B cell (primary cell): ENCODE data around the gene CD244. TPM values are rescaled to one million over a fixed set of nuclear protein-coding genes. Genes with fewer than 3 reads are reported as not detected.
A peak's percentile ranks its signal among the peaks of the same experiment; 100 is the strongest.

Experiments used
- ATAC-seq: fragments of 200-7000 bp; cut with Tn5 transposase; one replicate; pipeline ENCODE4 v1.10.0; 2021; ENCODE audit warnings: low read depth, mild to moderate bottlenecking, moderate number of reproducible peaks, moderate library complexity
- CTCF ChIA-PET: fragments of 350-600 bp; sonication (Branson Sonifier 250); formaldehyde crosslinking; loops from one replicate; lab custom pipeline; 2021; ENCODE audit warnings: antibody characterized with exemption, inconsistent platforms; lab: Charles Lee
- POLR2A ChIA-PET: fragments of 350-600 bp; sonication (Branson Sonifier 250); formaldehyde crosslinking; loops from one replicate; lab custom pipeline; 2021; ENCODE audit warnings: antibody characterized with exemption; lab: Charles Lee
- DNase-seq: peaks from one replicate; pipeline ENCODE4 v3.0.0; 2013
- H2AFZ ChIP-seq: 2 replicates; pipeline ENCODE4 v1.6.1; 2012; ENCODE audit warnings: mild to moderate bottlenecking, low read depth, low read length; ENCODE audit not compliant: insufficient read depth, poor library complexity, severe bottlenecking
- H3K27ac ChIP-seq, 2 donors: 1 replicate in 1 of 2; 2 replicates in 1 of 2; pipeline ENCODE4 v1.5.1; 2012 to 2013; ENCODE audit warnings: low read length in 2 of 2, mild to moderate bottlenecking in 2 of 2, moderate library complexity in 1 of 2
- H3K27me3 ChIP-seq, 4 experiments: fragments of 200-600 bp in 1 of 4; sonication (generic) in 1 of 4; replicated peaks in 1 of 4; 1 replicate in 2 of 4; 2 replicates in 2 of 4; pipeline versions ENCODE4 v1.6.1 to v1.7.0; 2013 to 2016; ENCODE audit warnings: low read length in 3 of 4, mild to moderate bottlenecking in 2 of 4, mixed read lengths in 1 of 4, moderate library complexity in 1 of 4; ENCODE audit not compliant: insufficient read depth in 4 of 4, control insufficient read depth in 3 of 4; ENCODE audit errors: control extremely low read depth in 1 of 4
- H3K36me3 ChIP-seq, 2 experiments: replicated peaks in 1 of 2; 1 replicate in 1 of 2; 2 replicates in 1 of 2; pipeline versions ENCODE4 v1.6.1 to v1.7.1; 2013; ENCODE audit warnings: low read length in 1 of 2; ENCODE audit not compliant: insufficient read depth in 2 of 2, control insufficient read depth in 1 of 2; ENCODE audit errors: control extremely low read depth in 1 of 2, extremely low read depth in 1 of 2
- H3K4me1 ChIP-seq, 2 donors: fragments of 200-600 bp in 1 of 2; sonication (generic) in 1 of 2; 1 replicate in 1 of 2; 2 replicates in 1 of 2; pipeline versions ENCODE4 v1.5.1 to v1.6.1; 2013 to 2017; ENCODE audit warnings: low read length in 2 of 2; ENCODE audit not compliant: control insufficient read depth in 2 of 2, insufficient read depth in 2 of 2
- H3K4me2 ChIP-seq: replicated peaks from 2 replicates; pipeline ENCODE3; 2012; ENCODE audit warnings: mild to moderate bottlenecking, low read depth, low read length; ENCODE audit not compliant: poor library complexity, severe bottlenecking
- H3K4me3 ChIP-seq, 5 experiments: fragments of 200-600 bp in 1 of 5; sonication (generic) in 1 of 5; 1 replicate in 3 of 5; 2 replicates in 2 of 5; pipeline versions ENCODE4 v1.5.1 to v1.7.0; 2011 to 2016; ENCODE audit warnings: low read length in 4 of 5, mild to moderate bottlenecking in 4 of 5, low read depth in 2 of 5, control low read depth in 1 of 5, moderate library complexity in 1 of 5; ENCODE audit not compliant: insufficient read depth in 1 of 5; ENCODE audit errors: control extremely low read depth in 1 of 5, extremely low read depth in 1 of 5
- H3K79me2 ChIP-seq: fragments of 200-600 bp; sonication (generic); one replicate; pipeline ENCODE4 v1.6.0; 2016; ENCODE audit warnings: low read length; ENCODE audit not compliant: control insufficient read depth, insufficient read depth
- H3K9ac ChIP-seq: fragments of 200-600 bp; sonication (generic); 2 replicates; pipeline ENCODE4 v1.6.1; 2017; ENCODE audit warnings: mild to moderate bottlenecking, low read length, moderate library complexity
- H3K9me3 ChIP-seq, 3 donors: one replicate each; pipeline versions ENCODE4 v1.6.1 to v1.7.1; 2013; ENCODE audit warnings: low read length in 2 of 3; ENCODE audit not compliant: control insufficient read depth in 2 of 3, insufficient read depth in 1 of 3; ENCODE audit errors: control extremely low read depth in 1 of 3
- H4K20me1 ChIP-seq: 2 replicates; pipeline ENCODE4 v1.6.0; 2012; ENCODE audit warnings: mild to moderate bottlenecking, low read length; ENCODE audit not compliant: insufficient read depth, control insufficient read depth, poor library complexity, severe bottlenecking
- H3K27ac Mint-ChIP-seq: one replicate; pipeline ENCODE4 v1.8.0; 2021; ENCODE audit warnings: mixed read lengths
- H3K27me3 Mint-ChIP-seq: one replicate; pipeline ENCODE4 v1.8.0; 2021; ENCODE audit warnings: mixed read lengths
- H3K4me1 Mint-ChIP-seq: one replicate; pipeline ENCODE4 v1.8.0; 2021; ENCODE audit warnings: mixed read lengths
- H3K4me3 Mint-ChIP-seq: one replicate; pipeline ENCODE4 v1.8.0; 2021; ENCODE audit warnings: mixed read lengths
- H3K9me3 Mint-ChIP-seq: one replicate; pipeline ENCODE4 v1.8.0; 2022; ENCODE audit warnings: mixed read lengths; ENCODE audit not compliant: insufficient read depth
- CTCF ChIP-seq: fragments of 200-600 bp; IDR thresholded peaks from one replicate; pipeline ENCODE4 v1.8.0; 2022; ENCODE audit warnings: antibody characterized with exemption, mild to moderate bottlenecking
- EZH2 ChIP-seq: IDR thresholded peaks from 2 replicates; pipeline ENCODE4 v1.6.1; 2012; ENCODE audit warnings: borderline replicate concordance, low read depth, mild to moderate bottlenecking, moderate library complexity, low read length; ENCODE audit not compliant: insufficient read depth, poor library complexity, severe bottlenecking
- whole genome bisulfite sequencing: methylation state at CpG from one replicate; pipeline ENCODE4 v1.1.5; 2013; ENCODE audit warnings: missing lambda C conversion rate; ENCODE audit not compliant: insufficient coverage; 5-methylcytosine and 5-hydroxymethylcytosine counted together
- intact Hi-C: fragments of 100-400 bp; cut with micrococcal nuclease; formaldehyde crosslinking; loops from one replicate; pipeline ENCODE4 v1.10.0; 2022
- polyA plus RNA-seq: library from polyadenylated mRNA; depleted of rRNA; stranded (reverse); fragments of >200 nt; gene quantifications from 2 replicates; pipeline ENCODE4 v1.2.3, GENCODE V29; 2012
- total RNA-seq, 2 donors: library from RNA; stranded (reverse); fragments of 120-200 nt in 1 of 2; gene quantifications; 1 replicate in 1 of 2; 2 replicates in 1 of 2; pipeline versions ENCODE4 v1.2.3 to v1.2.4, GENCODE V29; 2013 to 2022

CD244 gene
- total and polyA plus RNA-seq, 2 donors (not counting 1 experiment from before 2014, with no cell fraction given), result 0.31 TPM; not detected in 1

DNA sequence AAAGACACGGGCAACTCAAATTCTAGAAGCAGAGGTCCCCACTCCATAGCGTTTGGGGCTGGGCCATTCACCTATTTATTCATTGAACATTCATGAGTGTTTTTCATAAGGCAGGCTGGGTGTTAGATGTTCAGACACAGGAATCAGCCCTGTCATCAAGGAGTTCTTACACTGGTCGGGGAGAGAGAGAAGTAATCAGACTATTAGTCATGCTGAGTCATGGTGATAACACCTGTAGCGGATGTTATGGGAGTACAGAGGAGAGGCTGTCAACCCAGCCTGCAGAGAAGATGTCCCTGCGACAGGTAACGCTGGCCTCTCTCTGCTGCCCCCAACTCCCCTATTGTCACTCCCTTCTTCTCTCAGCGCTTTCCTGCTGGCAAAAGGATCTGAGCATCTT lies 49.5 kb downstream of the CD244 start:
- Histone ChIP-seq H2AFZ (no peak overlapping the region), H3K4me2 (no peak overlapping the region), H3K4me3 (no peak overlapping the region), H3K4me1 (no peaks in the 10 kb centered on the region), H4K20me1 (peaks cover 13% of the 10 kb centered on the region), H3K79me2 (peaks cover 29% of the 10 kb centered on the region), H3K9me3 (peaks cover 0 to 2% (median 0%) of the 10 kb centered on the region in 3 donors), H3K36me3 (peaks cover 18 to 79% of the 10 kb centered on the region in 2 experiments), H3K27ac (no peak overlapping the region), H3K9ac (no peak overlapping the region), H3K27me3 (no peaks in the 10 kb centered on the region)
- H3K4me1 Mint-ChIP-seq, result peaks cover 33% of the 10 kb centered on the region
- no peak overlapping the region for H3K4me3 Mint-ChIP-seq
- H3K27me3 Mint-ChIP-seq, result no peaks in the 10 kb centered on the region
- no peak overlapping the region for H3K27ac Mint-ChIP-seq
- no peaks in the 10 kb centered on the region for H3K9me3 Mint-ChIP-seq
- DNase-seq, result peak; percentile 27
- WGBS, result 76% methylated on average over 5 of the region's 7 CpGs
- ATAC-seq, result no peak
- intact Hi-C loops, result loop anchor here (5.0 kb wide), 1 partner anchor 36 kb away; no protein-coding TSS in a partner anchor
- ChIA-PET POLR2A (no interaction called here), CTCF (interaction anchor here (1.6 to 2.0 kb wide), 2 partner anchors 32 to 139 kb away, joined by 4 to 5 read pairs; no protein-coding TSS in a partner anchor)
- TF ChIP-seq CTCF, result no peak
- no peak for TF ChIP-seq EZH2

DNA sequence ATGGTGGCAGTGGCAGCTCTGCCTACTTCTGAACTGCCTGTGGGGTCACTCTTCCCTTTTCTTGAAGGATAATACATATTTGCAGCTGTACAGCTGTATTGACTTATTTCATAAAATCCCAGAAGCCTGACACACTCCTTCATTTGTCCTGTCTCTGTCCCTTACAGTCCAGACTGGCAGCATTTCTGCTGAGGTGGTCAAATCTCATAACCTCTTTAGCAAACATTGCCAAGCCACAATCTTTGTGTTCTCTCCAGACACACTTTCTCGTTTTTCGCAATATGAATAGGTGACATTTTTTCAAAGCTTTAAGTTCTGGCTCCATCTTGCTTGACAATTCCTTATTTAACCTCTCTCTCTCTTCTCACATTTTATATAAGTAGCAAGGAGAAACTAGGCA lies 51.5 kb downstream of the CD244 start:
- H4K20me1 ChIP-seq, result peaks cover 27% of the 10 kb centered on the region
- 90% methylated on average over 2 of the region's 2 CpGs for WGBS
- H3K79me2 ChIP-seq, result peaks cover 49% of the 10 kb centered on the region
- ATAC-seq, result no peak
- no peak overlapping the region for H3K4me3 Mint-ChIP-seq
- peaks cover 4 to 13% (median 13%) of the 10 kb centered on the region in 3 donors for H3K9me3 ChIP-seq
- peaks cover 2% of the 10 kb centered on the region for H3K9me3 Mint-ChIP-seq
- H3K27me3 ChIP-seq, result no peaks in the 10 kb centered on the region
- H3K9ac ChIP-seq, result no peak overlapping the region
- H2AFZ ChIP-seq, result no peak overlapping the region
- no peaks in the 10 kb centered on the region for H3K27me3 Mint-ChIP-seq
- no peak overlapping the region for H3K27ac ChIP-seq
- peaks cover 12 to 80% of the 10 kb centered on the region in 2 experiments for H3K36me3 ChIP-seq
- H3K4me2 ChIP-seq, result no peak overlapping the region
- CTCF ChIA-PET, result interaction anchor here (0.7 to 2.0 kb wide), 5 partner anchors 30 to 86 kb away, joined by 3 to 4 read pairs (median 3); no protein-coding TSS in a partner anchor
- peaks cover 0 to 5% of the 10 kb centered on the region in 2 donors for H3K4me1 ChIP-seq
- intact Hi-C loops, result loop anchor here (5.0 kb wide), 1 partner anchor 34 kb away; no protein-coding TSS in a partner anchor
- no peak for DNase-seq
- POLR2A ChIA-PET, result interaction anchor here (0.9 kb wide), 1 partner anchor 13 kb away, joined by 3 read pairs; no protein-coding TSS in a partner anchor
- H3K4me1 Mint-ChIP-seq, result peaks cover 50% of the 10 kb centered on the region
- no peak overlapping the region for H3K4me3 ChIP-seq
- H3K27ac Mint-ChIP-seq, result peak overlapping the region; percentile 10
- TF ChIP-seq CTCF (no peak), EZH2 (no peak)
